ENCODE results near the gene LDB2.

DNA sequence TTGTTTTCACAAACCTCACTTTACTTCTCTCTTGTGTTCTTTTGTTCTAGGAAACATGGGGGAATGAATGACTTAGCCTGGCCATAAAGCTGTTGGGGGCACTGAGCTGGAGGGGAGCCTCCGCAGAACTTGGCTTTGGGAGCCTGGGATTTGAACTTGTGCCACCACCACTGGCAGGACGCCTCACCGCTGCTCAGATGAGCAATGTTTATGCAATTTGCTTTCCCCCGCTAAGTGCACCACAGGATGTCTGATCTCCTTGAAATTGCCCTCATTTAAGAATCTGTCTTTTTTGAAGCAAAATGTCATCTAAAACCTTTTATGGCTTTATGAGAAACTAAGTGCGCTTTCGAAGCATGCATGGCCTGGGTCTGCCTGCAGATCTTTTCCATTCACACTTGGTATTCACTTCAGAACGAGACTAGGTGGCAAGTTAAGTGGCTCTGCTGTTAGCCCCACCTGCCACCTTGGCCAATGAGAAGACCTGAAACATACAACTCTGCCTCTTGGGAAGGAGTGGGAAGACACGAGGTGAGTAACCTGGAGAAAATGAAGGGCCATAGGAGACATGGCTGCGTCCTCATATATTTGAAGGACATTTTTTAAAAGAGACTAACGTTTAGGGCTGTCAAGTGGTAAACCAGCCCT lies 119.3 kb downstream of the LDB2 start:
- TF ChIP-seq, protein P1, sequence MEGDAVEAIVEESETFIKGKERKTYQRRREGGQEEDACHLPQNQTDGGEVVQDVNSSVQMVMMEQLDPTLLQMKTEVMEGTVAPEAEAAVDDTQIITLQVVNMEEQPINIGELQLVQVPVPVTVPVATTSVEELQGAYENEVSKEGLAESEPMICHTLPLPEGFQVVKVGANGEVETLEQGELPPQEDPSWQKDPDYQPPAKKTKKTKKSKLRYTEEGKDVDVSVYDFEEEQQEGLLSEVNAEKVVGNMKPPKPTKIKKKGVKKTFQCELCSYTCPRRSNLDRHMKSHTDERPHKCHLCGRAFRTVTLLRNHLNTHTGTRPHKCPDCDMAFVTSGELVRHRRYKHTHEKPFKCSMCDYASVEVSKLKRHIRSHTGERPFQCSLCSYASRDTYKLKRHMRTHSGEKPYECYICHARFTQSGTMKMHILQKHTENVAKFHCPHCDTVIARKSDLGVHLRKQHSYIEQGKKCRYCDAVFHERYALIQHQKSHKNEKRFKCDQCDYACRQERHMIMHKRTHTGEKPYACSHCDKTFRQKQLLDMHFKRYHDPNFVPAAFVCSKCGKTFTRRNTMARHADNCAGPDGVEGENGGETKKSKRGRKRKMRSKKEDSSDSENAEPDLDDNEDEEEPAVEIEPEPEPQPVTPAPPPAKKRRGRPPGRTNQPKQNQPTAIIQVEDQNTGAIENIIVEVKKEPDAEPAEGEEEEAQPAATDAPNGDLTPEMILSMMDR (IDR thresholded peaks at IDR 0.05; ENCODE audit: low read length) = no peak
- TF ChIP-seq EZH2 (optimal IDR thresholded peaks at IDR 0.05; ENCODE audit: low read depth, low read length) = no peak

Measured in MM.1S (cell line).